Measurements from ENCODE around the gene ACAD8. TPM values are rescaled to one million over a fixed set of nuclear protein-coding genes. Genes with fewer than 3 reads are reported as not detected.
A peak's percentile ranks its signal among the peaks of the same experiment; 100 is the strongest.

Gene ACAD8
- total RNA-seq, 1 donor from 2014 or later: 33.5 TPM

GRCh38 chr11:134215836-134216235 lies 37.5 kb upstream of the ACAD8 start:
- TF ChIP-seq CTCF (IDR thresholded peaks at IDR 0.05; ENCODE audit: unreplicated experiment): no peak
- Mint-ChIP-seq H3K4me1 (ENCODE audit: unreplicated experiment) (no peaks in the 10 kb centered on the region), H3K4me3 (ENCODE audit: unreplicated experiment) (no peak overlapping the region), H3K9me3 (ENCODE audit: unreplicated experiment) (no peaks in the 10 kb centered on the region), H3K27me3 (ENCODE audit: unreplicated experiment) (no peaks in the 10 kb centered on the region), H3K36me3 (ENCODE audit: low read depth, unreplicated experiment) (peaks cover 13% of the 10 kb centered on the region), H3K27ac (ENCODE audit: unreplicated experiment) (no peak overlapping the region)
- DNase-seq (ENCODE audit: low spot score): no peak

GRCh38 chr11:134216816-134217215 lies 36.6 kb upstream of the ACAD8 start:
- TF ChIP-seq CTCF (IDR thresholded peaks at IDR 0.05; ENCODE audit: unreplicated experiment): no peak

GRCh38 chr11:134223121-134223520 lies 30.2 kb upstream of the ACAD8 start:
- no peaks in the 10 kb centered on the region for H3K9me3 Mint-ChIP-seq (ENCODE audit: unreplicated experiment)
- H3K36me3 Mint-ChIP-seq (ENCODE audit: low read depth, unreplicated experiment): peaks cover 34% of the 10 kb centered on the region
- no peak for TF ChIP-seq CTCF (IDR thresholded peaks at IDR 0.05; ENCODE audit: unreplicated experiment)
- peaks cover 39% of the 10 kb centered on the region for H3K4me1 Mint-ChIP-seq (ENCODE audit: unreplicated experiment)
- peaks cover 10% of the 10 kb centered on the region for H3K27me3 Mint-ChIP-seq (ENCODE audit: unreplicated experiment)
- DNase-seq (ENCODE audit: low spot score): no peak
- H3K4me3 Mint-ChIP-seq (ENCODE audit: unreplicated experiment): peak overlapping the region; percentile 94
- H3K27ac Mint-ChIP-seq (ENCODE audit: unreplicated experiment): peak overlapping the region; percentile 49

More at GRCh38 chr11:134216816-134217215, 36.6 kb upstream of the ACAD8 start:
- H3K36me3 Mint-ChIP-seq (ENCODE audit: low read depth, unreplicated experiment): peaks cover 12% of the 10 kb centered on the region
- no peak overlapping the region for H3K4me3 Mint-ChIP-seq (ENCODE audit: unreplicated experiment)
- H3K9me3 Mint-ChIP-seq (ENCODE audit: unreplicated experiment): no peaks in the 10 kb centered on the region
- no peaks in the 10 kb centered on the region for H3K4me1 Mint-ChIP-seq (ENCODE audit: unreplicated experiment)
- H3K27ac Mint-ChIP-seq (ENCODE audit: unreplicated experiment): no peak overlapping the region
- H3K27me3 Mint-ChIP-seq (ENCODE audit: unreplicated experiment): no peaks in the 10 kb centered on the region
- DNase-seq (ENCODE audit: low spot score): no peak

GRCh38 chr11:134223836-134224709 lies 29.3 kb upstream of the ACAD8 start, which contains the start of the genes NCAPD3 and VPS26B:
NCAPD3 (minus strand) TSS chr11:134223967; CDS start chr11:134223926, 41 bp downstream.
VPS26B (plus strand) TSS chr11:134224671; CDS start chr11:134225123, 452 bp downstream.
- DNase-seq (ENCODE audit: low spot score): peak; percentile 97
- no peak for TF ChIP-seq CTCF (IDR thresholded peaks at IDR 0.05; ENCODE audit: unreplicated experiment)

More at GRCh38 chr11:134223836-134224709, 29.3 kb upstream of the ACAD8 start, which contains the start of the genes NCAPD3 and VPS26B:
- Mint-ChIP-seq H3K4me1 (ENCODE audit: unreplicated experiment) (peaks cover 48% of the 10 kb centered on the region), H3K27ac (ENCODE audit: unreplicated experiment) (peak within 1 kb of the TSS; percentile 80), H3K4me3 (ENCODE audit: unreplicated experiment) (peak within 1 kb of the TSS; percentile 98), H3K36me3 (ENCODE audit: low read depth, unreplicated experiment) (peaks cover 25% of the 10 kb centered on the region), H3K9me3 (ENCODE audit: unreplicated experiment) (no peaks in the 10 kb centered on the region), H3K27me3 (ENCODE audit: unreplicated experiment) (peaks cover 10% of the 10 kb centered on the region)

Measured in endothelial cell (in vitro differentiated cells).